HL-60/S4 treated with phorbol 12-myristate 13-acetate at 8.2 ng/mL for 4 days and 3 days (cell line): ENCODE measurements around the gene HIBADH.
"Not testable (repeated sequence)": the region's sequence is repeated elsewhere in the genome, so short reads cannot be mapped to it uniquely, and the experiment has no call there.

Source experiments
- in situ Hi-C: fragments of 300-500 bp; cut with MboI; formaldehyde crosslinking; loops from 2 replicates; pipeline ENCODE4 v1.15.0; 2022; ENCODE audit warnings: low sequenced_read_pairs

The HIBADH gene

DNA sequence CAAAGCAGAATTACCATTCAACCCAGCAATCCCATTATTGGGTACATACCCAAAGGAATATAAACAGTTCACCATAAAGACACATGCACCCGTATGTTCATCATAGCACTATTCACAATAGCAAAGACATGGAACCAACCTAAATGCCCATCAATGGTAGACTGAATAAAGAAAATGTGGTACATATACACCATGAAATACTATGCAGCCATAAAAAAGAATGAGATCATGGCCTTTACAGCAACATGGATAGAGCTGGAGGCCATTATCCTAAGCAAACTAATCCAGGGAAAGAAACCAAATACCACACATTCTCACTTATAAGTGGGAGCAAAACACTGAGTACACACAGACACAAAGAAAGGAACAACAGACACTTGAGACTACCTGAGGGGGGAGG lies 23.6 kb downstream of the HIBADH start:
- in situ Hi-C loops: not testable (repeated sequence)

DNA sequence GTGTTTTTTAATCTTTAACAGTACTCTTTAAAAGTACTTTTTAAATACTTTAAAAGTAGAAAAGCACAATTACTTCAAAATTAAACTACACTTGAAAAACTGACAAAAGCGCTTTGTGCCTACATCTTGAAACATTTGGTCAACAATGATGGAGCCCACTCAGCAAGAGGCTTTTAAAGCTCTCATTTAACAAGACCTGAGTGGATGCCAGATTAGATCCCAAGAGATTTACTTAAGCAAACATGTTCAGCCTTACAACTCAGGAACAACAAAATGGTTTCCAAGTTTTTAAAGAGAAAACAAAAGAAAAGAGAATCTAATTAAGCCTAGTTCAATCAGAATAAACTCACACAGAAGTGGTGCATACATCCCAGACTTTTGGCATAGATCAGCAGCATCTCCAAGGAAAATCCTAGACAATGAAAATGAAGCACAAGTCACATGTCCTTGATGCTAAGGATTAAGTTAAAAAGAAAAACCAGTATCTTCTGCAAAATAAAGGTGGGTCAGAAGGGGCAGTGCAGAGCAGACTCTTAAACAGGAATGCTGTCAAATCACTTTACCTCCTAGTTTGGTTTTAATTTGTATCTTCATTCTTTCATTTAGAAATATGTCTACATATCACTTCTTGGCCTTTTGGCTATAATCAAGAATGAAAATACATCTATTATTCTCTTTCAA lies 26.2 kb downstream of the HIBADH start:
- in situ Hi-C loops: no loop called here

DNA sequence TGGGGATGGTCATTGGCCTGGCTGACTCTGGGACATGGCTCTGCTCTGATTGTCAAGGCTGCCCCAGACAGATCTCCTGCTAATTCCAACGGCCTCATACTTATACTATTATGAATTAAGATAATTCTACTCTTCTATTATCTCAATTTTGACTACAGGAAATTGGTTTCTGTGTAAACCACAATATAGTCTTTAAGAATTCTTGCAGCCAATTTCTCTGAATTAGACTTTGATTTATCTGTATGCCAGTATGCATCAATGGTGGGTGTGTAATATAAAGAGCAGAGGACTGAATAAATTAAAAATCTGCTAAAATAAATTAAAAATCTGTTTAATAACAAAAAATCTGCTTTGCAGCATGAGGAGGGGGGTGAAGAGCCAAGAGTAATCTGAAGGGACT lies 27.0 kb downstream of the HIBADH start:
- in situ Hi-C loops: no loop called here

DNA sequence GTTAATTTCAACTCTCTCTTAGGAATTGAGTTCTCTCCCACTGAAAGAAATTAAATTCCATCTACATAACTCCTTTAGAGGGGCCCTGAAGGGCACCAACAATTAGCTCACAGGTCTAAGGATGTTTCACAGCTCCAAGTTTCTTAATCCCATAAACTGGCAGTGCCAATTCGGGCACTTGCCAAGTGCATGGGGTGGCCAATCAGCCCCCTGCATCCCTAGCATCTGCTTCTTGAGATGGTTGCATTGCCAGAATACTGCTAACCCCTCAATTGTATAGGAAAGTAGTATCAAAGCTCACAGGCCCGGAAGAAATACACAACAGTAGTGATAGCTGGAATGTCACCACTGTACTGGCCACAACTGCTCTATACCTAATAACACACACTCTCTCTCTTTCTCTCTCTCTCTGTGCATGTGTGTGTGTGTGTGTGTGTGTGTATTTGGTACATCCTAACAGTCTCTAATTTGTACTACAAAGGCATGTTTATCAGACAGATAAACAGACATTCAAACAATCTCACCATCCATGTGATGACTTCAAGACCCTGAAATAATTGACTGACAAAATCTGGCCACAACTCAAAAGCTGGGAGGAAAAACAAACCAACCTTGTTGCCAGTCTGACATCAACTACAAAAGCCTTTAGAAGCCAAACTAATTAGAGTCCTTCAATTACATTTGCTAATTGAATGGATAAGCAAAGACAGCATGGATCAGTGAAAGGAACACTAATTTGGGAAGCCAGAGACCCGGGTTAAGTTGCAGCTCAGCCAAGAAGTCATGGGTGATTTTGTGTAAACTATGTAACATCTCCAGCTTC lies 27.8 kb downstream of the HIBADH start:
- in situ Hi-C loops: no loop called here

DNA sequence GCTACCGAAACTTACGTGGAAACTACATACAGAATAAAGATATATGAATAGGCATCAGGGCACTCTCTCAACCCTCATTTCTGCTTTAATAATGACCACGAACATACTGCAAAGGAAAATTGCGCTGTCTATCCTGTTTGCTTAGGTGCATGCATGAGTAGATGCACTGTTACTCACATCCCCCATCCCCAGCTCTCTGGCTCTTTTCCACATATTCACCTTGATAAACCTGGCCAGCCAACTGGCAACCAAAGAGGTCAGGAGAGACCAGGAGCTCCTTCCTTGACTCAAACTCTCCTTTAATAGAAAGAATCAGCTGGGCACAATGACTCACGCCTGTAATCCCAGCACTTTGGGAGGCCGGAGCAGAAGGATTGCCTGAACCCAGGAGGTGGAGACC lies 29.6 kb downstream of the HIBADH start:
- in situ Hi-C loops: no loop called here

DNA sequence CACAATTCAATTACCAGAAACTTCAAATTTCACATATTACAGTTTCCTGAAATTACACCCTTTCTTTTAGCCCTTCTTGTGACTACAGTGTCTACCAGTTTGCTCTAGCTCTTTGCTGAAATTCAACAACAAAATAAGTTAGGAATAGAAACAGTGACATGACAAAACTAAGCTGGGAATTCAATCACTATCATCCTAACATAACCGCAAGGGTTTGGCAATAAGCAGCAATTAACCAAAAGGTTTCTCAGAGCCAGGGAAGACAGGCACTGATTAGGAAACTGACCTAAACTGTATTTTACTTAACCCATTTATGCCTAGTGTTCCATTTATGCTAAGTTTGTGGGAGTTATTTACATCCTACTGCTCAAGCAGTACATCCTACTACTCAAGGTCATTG lies 31.3 kb downstream of the HIBADH start:
- in situ Hi-C loops: no loop called here

DNA sequence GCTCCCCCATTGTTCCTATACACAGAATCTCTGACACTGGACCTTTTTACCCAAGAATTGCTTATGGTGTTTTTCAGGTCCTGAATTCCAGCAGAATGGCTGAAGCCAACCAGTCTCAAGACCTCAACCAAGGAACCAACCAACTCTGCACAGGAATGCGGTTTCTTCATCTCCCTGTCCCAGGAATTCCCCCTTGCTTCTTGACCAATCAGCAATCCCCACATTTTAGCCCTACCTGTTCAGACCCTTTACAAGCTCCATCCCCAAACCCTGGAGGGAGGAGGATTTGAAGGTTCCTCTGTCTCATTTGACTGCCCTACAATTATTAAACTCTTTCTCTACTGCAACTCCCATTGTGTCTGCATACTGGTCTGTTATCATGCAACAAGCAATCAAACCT lies 35.5 kb downstream of the HIBADH start:
- in situ Hi-C loops: no loop called here

DNA sequence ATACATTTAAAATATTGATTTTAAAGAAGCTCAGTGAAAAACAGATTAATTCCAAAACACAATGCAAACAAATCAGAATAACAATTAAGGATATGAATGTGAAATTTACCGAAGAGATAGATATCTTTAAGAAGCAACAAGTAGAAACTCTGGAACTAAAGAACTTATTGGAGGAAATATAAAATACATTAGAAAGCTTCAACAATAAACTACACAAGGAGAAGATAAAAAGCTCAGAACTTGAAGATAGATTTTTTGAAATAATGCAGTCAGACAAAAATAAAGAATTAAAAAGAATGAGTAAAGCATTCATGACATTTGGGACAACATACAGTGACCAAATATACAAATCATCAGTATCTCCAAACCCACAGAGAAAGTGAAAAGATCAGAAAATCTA lies 43.2 kb downstream of the HIBADH start:
- in situ Hi-C loops: no loop called here

DNA sequence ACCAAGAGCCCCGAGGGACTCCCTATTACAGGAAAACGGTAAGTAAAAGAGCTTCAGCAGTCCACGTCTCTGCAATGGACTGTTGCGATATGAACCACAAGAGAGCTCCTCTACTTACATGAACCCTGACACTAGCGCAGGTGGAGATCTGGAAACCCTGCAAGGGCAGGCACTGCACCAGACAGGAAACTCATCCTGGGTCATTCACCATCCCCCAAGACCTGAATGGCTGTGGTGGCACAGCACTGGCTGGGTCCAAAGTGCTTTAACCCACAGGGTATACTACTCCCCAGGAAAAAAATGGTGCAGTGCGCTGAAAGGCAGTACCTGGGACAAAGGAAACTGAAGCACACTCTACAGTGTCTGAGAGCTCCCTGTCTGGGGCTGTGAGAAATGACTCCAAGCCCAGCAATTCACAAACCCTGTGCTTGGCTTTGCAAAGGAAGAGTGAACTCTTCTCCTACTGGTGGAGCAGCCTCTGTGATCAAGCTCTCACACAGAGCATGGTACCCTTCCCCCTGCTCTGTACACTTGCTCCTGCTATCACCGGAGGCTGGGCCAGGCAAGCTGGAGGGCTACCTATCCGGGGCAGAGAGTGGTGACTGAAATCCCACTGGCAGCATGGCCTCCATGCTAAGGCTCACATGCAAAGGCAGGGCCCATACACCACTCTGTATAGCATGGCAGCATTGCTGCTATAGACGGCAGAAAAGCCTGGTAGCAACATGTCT lies 44.9 kb downstream of the HIBADH start:
- in situ Hi-C loops: no loop called here

DNA sequence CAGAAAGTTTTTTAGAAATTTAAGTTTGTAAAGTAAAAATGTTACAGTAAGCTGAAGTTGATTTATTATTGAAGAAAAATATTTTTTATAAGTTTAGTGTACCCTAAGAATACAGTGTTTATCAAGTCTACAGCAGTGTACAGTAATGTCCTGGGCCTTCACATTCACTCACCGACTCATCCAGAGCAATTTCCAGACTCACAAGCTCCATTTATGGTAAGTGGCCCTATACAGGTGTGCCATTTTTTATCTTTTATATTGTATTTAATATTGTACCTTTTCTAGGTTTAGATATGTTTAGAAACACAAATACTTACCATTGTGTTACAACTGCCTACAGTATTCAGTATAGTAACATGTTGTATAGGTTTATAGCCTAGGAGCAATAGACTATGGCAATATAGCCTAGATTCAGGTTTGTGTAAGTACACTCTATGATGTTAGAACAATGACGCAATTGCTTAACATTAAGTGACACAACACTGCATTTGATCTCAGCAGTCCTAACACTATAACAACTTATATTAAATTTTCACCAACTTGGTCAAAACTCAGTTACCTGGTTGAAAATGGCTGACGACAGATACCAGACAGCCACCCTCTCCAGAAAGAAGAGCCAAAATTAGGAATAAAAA lies 45.7 kb downstream of the HIBADH start:
- in situ Hi-C loops: no loop called here

DNA sequence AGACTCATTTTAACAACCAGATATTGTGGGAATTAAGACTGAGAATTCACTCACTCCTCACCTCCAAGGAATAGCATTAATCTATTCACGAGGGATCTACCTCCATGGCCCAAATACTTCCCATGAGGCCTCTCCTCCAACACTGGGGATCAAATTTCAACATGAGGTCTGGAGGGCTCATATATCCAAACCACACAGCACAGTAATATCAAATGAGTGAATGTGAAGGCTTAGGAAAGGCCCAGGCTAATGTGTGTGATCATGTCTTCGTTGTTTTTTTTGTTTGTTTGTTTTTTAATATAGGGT lies 46.5 kb downstream of the HIBADH start:
- in situ Hi-C loops: no loop called here

DNA sequence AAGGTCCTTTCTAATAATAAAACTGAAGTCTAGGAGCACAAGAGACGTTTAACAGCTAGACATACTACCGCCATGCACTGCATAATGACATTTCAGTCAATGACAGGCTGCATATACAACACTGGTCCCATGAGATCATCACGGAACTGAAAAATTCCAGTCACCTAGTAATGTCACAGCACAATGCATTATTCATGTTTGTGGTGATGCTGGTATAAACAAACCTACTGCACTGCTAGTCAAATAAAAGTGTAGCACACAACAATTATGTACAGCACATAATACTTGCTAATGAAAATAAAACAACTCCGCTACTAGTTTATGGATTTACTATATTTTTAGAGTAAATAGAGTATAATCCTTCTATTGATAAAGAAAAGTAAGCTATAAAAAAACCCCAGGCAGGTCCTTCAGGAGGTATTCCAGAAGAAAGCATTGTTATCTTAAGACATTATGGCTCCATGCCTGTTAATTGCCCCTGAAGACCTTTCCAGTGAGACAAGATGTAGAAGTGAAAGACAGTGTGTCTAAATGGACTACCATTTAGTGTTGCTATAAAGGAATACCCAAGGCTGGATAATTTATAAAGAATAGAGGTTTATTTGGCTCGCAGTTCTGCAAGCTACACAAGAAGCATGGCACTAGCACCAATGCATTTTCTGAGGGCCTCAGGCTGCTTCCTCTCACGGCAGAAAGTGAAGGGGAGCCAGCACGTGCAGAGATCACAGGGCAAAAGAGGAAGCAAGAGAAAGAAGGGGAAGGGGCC lies 47.1 kb downstream of the HIBADH start:
- in situ Hi-C loops: no loop called here

DNA sequence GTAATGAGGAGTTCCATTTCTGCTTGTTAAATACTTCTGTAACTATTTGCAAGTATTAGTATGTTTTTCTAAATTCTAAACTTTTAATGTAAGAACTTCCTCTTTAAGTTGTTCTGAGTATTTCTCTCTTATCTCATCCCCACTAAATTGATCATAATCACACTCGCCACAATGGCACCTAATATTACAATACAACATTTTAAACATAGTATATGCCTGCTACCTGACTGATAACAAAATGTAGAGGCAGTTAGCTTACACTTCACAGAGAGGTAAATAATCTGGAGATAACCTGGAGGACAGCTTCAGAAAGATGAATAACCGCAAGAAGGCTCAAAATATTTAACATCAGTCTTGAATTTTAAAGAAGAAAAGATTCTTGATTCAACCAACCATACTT lies 48.6 kb downstream of the HIBADH start:
- in situ Hi-C loops: no loop called here

DNA sequence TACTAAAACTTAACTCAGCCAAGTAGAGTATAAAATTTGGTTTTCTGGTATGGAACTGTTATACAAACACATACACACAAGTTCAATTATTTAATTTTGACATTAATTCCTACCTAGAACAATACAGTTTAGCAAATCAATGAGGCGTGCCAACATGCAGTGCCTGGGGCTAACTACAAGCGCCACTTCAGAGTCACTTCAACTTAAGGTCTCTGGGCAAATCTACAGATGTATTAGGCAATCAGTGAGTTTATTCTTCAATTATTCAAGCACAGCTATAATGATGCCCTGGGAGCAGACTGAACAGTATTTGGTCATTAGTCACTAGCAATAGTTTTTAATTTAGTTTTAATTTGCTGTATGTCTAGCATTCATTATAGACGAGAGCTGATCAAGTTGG lies 51.6 kb downstream of the HIBADH start:
- in situ Hi-C loops: no loop called here

DNA sequence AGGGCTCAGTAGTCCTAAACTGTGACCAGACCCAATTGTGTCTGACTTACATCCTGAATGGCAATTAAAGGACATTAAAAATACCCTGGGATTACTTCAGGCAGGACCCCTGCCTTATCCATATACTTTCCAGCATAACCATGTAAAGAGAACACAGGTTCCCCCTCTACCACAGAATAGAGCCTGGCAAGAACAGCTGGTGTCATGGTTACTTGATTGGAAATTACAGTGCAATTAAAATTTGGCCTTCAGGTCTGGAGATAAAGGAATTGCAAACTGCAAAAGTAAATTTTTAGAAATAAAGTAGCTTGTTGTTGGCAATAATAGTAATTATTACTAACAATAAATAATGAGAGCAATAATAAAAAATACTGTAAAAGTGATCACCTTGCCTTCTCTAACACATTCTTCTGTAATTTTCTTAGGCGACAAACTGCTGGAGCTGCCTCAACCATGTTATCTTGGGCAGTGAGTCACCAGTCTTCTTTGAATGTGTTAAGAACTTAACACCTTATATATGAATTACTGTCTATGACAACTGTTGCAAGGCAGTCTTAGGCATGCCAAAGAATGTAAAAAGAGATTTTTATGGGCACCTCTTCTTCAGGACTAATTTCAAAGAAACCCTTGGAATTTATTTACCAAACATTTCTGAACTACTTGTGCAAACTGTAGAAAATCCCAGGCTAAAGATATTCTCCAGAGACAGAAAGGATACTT lies 53.7 kb downstream of the HIBADH start:
- in situ Hi-C loops: no loop called here

DNA sequence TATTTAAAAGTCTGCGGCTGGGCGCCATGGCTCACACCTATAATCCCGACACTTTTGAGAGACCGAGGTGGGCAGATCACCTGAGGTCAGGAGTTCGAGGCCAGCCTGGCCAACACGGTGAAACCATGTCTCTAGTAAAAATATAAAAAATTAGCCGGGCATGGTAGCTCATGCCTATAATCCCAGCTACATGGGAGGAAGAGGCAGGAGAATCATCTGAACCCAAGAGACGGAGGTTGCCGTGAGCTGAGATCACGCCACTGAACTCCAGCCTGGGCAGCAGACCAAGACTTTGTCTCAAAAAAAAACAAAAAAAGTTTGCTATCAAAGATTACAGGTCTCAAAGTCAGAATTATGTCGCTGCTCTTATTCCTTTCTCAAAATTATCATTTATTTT lies 55.5 kb downstream of the HIBADH start:
- in situ Hi-C loops: no loop called here

DNA sequence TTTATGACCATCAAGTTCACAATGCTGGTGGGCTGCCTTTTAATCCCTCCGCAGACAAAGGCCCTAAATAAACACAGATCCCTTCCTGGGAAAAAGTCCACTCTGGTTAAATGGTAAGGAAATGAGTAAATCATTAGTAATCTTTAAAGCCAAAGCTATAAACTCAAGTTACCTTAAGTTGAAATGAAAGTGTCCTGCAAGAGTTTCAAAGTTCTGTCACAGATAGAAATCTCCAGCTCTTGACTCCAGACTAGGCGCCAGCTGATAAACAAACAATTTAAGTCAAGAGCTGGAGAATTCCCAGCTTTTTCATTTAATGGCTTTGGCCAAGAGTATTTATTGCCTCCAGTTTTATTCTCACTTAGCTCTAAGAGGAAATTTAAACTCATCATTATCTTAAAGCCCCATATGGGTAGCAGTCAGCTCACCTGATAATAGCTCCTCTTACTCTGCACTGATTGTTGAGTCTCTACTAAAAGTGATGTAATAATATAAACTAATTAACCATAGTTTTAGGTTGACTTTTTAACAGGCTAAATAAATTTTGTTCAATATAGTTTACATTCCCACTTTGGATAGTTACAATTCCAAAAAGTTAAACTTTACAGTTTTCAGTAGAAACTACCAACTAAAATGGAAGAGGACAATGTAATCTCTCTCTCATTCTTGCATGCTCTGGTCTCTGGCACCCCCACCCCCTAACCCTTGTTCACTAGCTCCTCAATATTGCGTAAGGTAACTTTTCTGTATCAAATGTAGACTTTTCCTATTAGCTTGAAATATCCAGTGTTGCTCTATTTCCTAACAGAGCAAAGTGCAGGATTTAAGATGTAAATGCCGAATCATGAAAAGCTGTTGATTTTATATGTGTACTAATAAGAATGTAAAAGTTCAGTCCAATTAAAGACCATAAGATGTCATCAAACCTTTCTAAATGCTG lies 56.1 kb downstream of the HIBADH start:
- in situ Hi-C loops: no loop called here

DNA sequence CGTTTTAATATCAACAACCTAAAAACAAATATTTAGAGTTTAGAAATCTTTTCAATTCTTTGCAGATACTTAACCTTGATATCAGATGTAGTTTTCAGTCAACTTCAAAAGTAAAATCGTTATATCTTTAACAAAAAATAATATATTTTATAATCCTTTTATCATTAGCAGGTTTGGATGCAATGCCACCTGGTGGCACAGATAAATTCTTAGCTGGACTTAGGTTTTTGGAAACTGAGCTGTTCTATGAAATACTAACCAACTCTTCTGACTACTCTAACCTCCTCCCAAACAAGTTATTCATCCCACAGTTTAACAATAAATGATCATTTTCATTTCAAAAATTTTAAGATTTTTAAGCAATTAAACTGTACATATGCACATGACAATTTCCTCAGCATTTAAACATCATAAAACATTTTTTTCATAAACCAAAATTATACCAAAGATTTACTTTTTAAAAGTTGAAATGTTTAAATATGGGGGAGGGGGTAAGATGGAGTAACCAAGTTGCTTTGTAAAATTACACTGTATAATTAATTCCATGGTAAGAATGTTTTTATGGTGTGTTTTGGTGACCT lies 56.9 kb downstream of the HIBADH start:
- in situ Hi-C loops: no loop called here

DNA sequence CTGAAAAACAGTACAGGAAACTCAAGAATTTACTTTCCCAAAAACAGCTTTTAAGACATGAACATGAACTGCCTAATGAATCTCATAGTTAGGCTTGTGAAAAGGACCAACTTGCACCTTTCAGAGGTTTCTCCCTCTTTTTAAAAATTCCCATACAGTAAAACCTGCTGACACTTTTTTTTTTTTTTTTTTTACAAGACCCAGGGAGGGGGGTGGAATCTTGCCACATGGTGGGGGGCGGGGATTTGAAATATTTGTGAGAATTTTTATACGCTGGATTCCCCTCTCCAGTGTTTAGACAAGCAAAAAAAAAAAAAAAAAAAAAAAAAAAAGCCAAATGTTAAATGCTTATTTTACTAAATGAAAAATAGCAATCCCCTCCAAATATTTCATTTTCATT lies 57.4 kb downstream of the HIBADH start:
- in situ Hi-C loops: no loop called here
